Endothelial cell of coronary artery (primary cell): ENCODE data around the gene RELN. TPM values are rescaled to one million over a fixed set of nuclear protein-coding genes. Genes with fewer than 3 reads are reported as not detected.

Experiments
- total RNA-seq: library from RNA; depleted of rRNA; stranded (reverse); fragments of >200 nt; gene quantifications from 2 replicates; pipeline ENCODE4 v1.2.3, GENCODE V29; 2014

RELN gene
- total RNA-seq, result 1.9 and 3.4 TPM in 2 replicates

GRCh38 chr7:103989200-103989784 lies at the start of gene RELN:
TSS of gene RELN (minus strand) at chr7:103989658. CDS start at chr7:103989356, 302 bp downstream.

DNA sequence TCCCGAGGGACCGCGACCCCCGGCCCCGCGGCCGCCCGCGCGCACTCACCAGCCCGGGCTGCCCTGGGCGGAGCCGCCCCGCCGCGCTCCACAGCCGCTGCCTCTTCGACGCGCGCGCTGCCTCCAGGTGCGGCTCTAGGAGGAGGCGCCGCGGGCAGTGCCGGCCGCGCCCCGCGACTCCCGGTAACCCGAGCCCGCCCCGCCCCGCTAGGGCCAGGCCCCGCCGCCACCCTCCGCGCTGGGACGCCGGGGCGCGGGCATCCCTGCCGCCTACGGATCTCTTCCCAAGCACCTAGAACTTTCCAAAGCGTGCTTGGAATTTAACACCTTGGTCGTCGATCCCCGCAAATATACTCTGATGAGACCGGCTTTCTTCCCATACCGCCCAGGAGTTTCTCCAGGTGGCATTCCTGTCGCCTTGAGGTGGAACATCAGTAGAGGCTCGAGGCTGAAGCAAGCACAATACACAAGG lies 543.4 kb downstream of the RELN start, which contains the start of gene SLC26A5:
Gene SLC26A5, minus strand, starts transcription at position 159 of the 472 bp plus-strand sequence. CDS start 24,693 bp downstream, outside the sequence.

Other genes with a start within 250 kb of the RELN start
- 18.3 and 22.4 TPM in 2 replicates for gene ORC5, start 218.4 kb upstream of the RELN start, total RNA-seq